ENCODE data around the gene OR51B5. TPM values are rescaled to one million over a fixed set of nuclear protein-coding genes. Genes with fewer than 3 reads are reported as not detected.
"Not testable (repeated sequence)": the region's sequence is repeated elsewhere in the genome, so short reads cannot be mapped to it uniquely, and the experiment has no call there.

Gene OR51B5
- total RNA-seq, 4 donors from 2014 or later: not detected

- WGBS: 40% methylated on average over 3 of the region's 3 CpGs
- DNase-seq (ENCODE audit: low spot score in 2 of 2): no peak
- Histone ChIP-seq H3K36me3 (no peaks in the 10 kb centered on the region), H3K4me3 (no peak overlapping the region), H3K9me3 (no peaks in the 10 kb centered on the region), H3K4me1 (no peaks in the 10 kb centered on the region), H3K27me3 (no peaks in the 10 kb centered on the region), H3K27ac (no peak overlapping the region)
- TF ChIP-seq CTCF (IDR thresholded peaks at IDR 0.05): no peak
- TF ChIP-seq POLR2A (IDR thresholded peaks at IDR 0.05): no peak
- no peak for TF ChIP-seq EP300 (IDR thresholded peaks at IDR 0.05)
- no peak for TF ChIP-seq POLR2AphosphoS5 (IDR thresholded peaks at IDR 0.05)
These were observed 5.3 kb upstream of the OR51B5 start for GRCh38 chr11:5348551-5349194.

GRCh38 chr11:5345831-5346230 is 2.5 kb upstream of the OR51B5 start:
- Histone ChIP-seq H3K36me3 (no peaks in the 10 kb centered on the region), H3K9me3 (no peaks in the 10 kb centered on the region), H3K4me3 (no peak overlapping the region), H3K27me3 (no peaks in the 10 kb centered on the region), H3K27ac (no peak overlapping the region), H3K4me1 (no peaks in the 10 kb centered on the region)
- no peak for DNase-seq (ENCODE audit: low spot score in 2 of 2)
- no peak for TF ChIP-seq POLR2AphosphoS5 (IDR thresholded peaks at IDR 0.05)
- no peak for TF ChIP-seq POLR2A (IDR thresholded peaks at IDR 0.05)
- no peak for TF ChIP-seq CTCF (IDR thresholded peaks at IDR 0.05)
- TF ChIP-seq EP300 (IDR thresholded peaks at IDR 0.05): no peak
- WGBS: 73% methylated on average over 3 of the region's 3 CpGs

GRCh38 chr11:5339771-5340322 is 3.5 kb downstream of the OR51B5 start:
- no peaks in the 10 kb centered on the region for H3K36me3 ChIP-seq
- 80% methylated on average over 1 of the region's 1 CpG for WGBS
- TF ChIP-seq CTCF (IDR thresholded peaks at IDR 0.05) (no peak), POLR2A (IDR thresholded peaks at IDR 0.05) (no peak), EP300 (IDR thresholded peaks at IDR 0.05) (no peak), POLR2AphosphoS5 (IDR thresholded peaks at IDR 0.05) (no peak)
- H3K27me3 ChIP-seq: no peaks in the 10 kb centered on the region
- no peak for DNase-seq (ENCODE audit: low spot score in 2 of 2)
- no peaks in the 10 kb centered on the region for H3K4me1 ChIP-seq
- no peak overlapping the region for H3K27ac ChIP-seq
- H3K4me3 ChIP-seq: no peak overlapping the region
- H3K9me3 ChIP-seq: no peaks in the 10 kb centered on the region

GRCh38 chr11:5337253-5337652 is 6.1 kb downstream of the OR51B5 start:
- 58% methylated on average over 1 of the region's 1 CpG for WGBS
- not testable (repeated sequence) for H3K9me3 ChIP-seq; H3K27me3 ChIP-seq; H3K4me1 ChIP-seq; H3K36me3 ChIP-seq; H3K4me3 ChIP-seq; DNase-seq (ENCODE audit: low spot score in 2 of 2); H3K27ac ChIP-seq

- H3K4me3 ChIP-seq: no peak overlapping the region
- H3K27me3 ChIP-seq: no peaks in the 10 kb centered on the region
- TF ChIP-seq POLR2AphosphoS5 (IDR thresholded peaks at IDR 0.05): no peak
- no peak for TF ChIP-seq POLR2A (IDR thresholded peaks at IDR 0.05)
- TF ChIP-seq EP300 (IDR thresholded peaks at IDR 0.05): no peak
- no peak for TF ChIP-seq CTCF (IDR thresholded peaks at IDR 0.05)
- H3K27ac ChIP-seq: no peak overlapping the region
- H3K4me1 ChIP-seq: no peaks in the 10 kb centered on the region
- no peaks in the 10 kb centered on the region for H3K36me3 ChIP-seq
- no peak for DNase-seq (ENCODE audit: low spot score in 2 of 2)
- H3K9me3 ChIP-seq: no peaks in the 10 kb centered on the region
These were observed 7.0 kb downstream of the OR51B5 start for GRCh38 chr11:5336331-5336730.

GRCh38 chr11:5335170-5335569 is 8.2 kb downstream of the OR51B5 start:
- Histone ChIP-seq H3K27ac (no peak overlapping the region), H3K36me3 (no peaks in the 10 kb centered on the region), H3K4me1 (no peaks in the 10 kb centered on the region), H3K9me3 (no peaks in the 10 kb centered on the region), H3K4me3 (no peak overlapping the region), H3K27me3 (no peaks in the 10 kb centered on the region)
- TF ChIP-seq CTCF (IDR thresholded peaks at IDR 0.05) (no peak), EP300 (IDR thresholded peaks at IDR 0.05) (no peak), POLR2AphosphoS5 (IDR thresholded peaks at IDR 0.05) (no peak), POLR2A (IDR thresholded peaks at IDR 0.05) (no peak)
- DNase-seq (ENCODE audit: low spot score in 2 of 2): no peak
- 30% methylated on average over 1 of the region's 1 CpG for WGBS

Measured in suprapubic skin (tissue), 4 donors.